GM21390 (cell line): Measurements from ENCODE around the gene C5orf22.
"Not testable (repeated sequence)": the region's sequence is repeated elsewhere in the genome, so short reads cannot be mapped to it uniquely, and the experiment has no call there.

Source experiments
- ATAC-seq: cut with Tn5 transposase; IDR thresholded peaks from one replicate; pipeline ENCODE4 v1.9.1; 2021; ENCODE audit not compliant: unreplicated experiment

The C5orf22 gene

GRCh38 chr5:31602305-31602704 is 70.2 kb downstream of the C5orf22 start:
- not testable (repeated sequence) for ATAC-seq

GRCh38 chr5:31604240-31604639 is 72.1 kb downstream of the C5orf22 start:
- no peak for ATAC-seq

GRCh38 chr5:31604644-31605043 is 72.5 kb downstream of the C5orf22 start:
- no peak for ATAC-seq
